Stimulated activated CD4-positive, alpha-beta T cell treated with anti-CD3 and anti-CD28 coated beads, Interleukin-2, amount 100 ng/mL, for 4 hours (primary cell): Measurements from ENCODE around the gene ATP10A.

Experiments used
- DNase-seq: peaks from one replicate; pipeline ENCODE4 v3.0.0-alpha.2; 2020; ENCODE audit warnings: low read depth

ATP10A gene

GRCh38 chr15:25717457-25718168 lies 145.5 kb downstream of the ATP10A start:
- DNase-seq: no peak

GRCh38 chr15:25717127-25717456 lies 146.0 kb downstream of the ATP10A start:
- DNase-seq: no peak

GRCh38 chr15:25716414-25717126 lies 146.6 kb downstream of the ATP10A start:
- no peak for DNase-seq

GRCh38 chr15:25715536-25716413 lies 147.4 kb downstream of the ATP10A start:
- DNase-seq: no peak

GRCh38 chr15:25714538-25714840 lies 148.6 kb downstream of the ATP10A start:
- no peak for DNase-seq

- DNase-seq: no peak
These were observed 149.2 kb downstream of the ATP10A start for GRCh38 chr15:25713736-25714537.

- no peak for DNase-seq
These were observed 150.2 kb downstream of the ATP10A start for GRCh38 chr15:25712961-25713355.

GRCh38 chr15:25712192-25712960 lies 150.8 kb downstream of the ATP10A start:
- no peak for DNase-seq

GRCh38 chr15:25711691-25712090 lies 151.4 kb downstream of the ATP10A start:
- DNase-seq: no peak

- DNase-seq: no peak
These were observed 152.0 kb downstream of the ATP10A start for GRCh38 chr15:25711164-25711563.

GRCh38 chr15:25710184-25710583 lies 152.9 kb downstream of the ATP10A start:
- peak; percentile 33 for DNase-seq

- no peak for DNase-seq
These were observed 153.5 kb downstream of the ATP10A start for GRCh38 chr15:25709437-25710159.

- no peak for DNase-seq
These were observed 154.7 kb downstream of the ATP10A start for GRCh38 chr15:25708391-25708790.

- no peak for DNase-seq
These were observed 155.3 kb downstream of the ATP10A start for GRCh38 chr15:25707656-25708365.

GRCh38 chr15:25706176-25706955 lies 156.8 kb downstream of the ATP10A start:
- DNase-seq: no peak

GRCh38 chr15:25705433-25706115 lies 157.6 kb downstream of the ATP10A start:
- DNase-seq: no peak

GRCh38 chr15:25703726-25704125 lies 159.4 kb downstream of the ATP10A start:
- no peak for DNase-seq

GRCh38 chr15:25701721-25702465 lies 161.2 kb downstream of the ATP10A start:
- DNase-seq: no peak
